SKM-1 (cell line): ENCODE data around the gene ZNF438.
"Not testable (repeated sequence)": the region's sequence is repeated elsewhere in the genome, so short reads cannot be mapped to it uniquely, and the experiment has no call there.

ENCODE experiments used
- DNase-seq: peaks from one replicate; lab custom pipeline; 2025; ENCODE audit not compliant: unreplicated experiment; lab: John Stamatoyannopoulos, UW

The ZNF438 gene

DNA sequence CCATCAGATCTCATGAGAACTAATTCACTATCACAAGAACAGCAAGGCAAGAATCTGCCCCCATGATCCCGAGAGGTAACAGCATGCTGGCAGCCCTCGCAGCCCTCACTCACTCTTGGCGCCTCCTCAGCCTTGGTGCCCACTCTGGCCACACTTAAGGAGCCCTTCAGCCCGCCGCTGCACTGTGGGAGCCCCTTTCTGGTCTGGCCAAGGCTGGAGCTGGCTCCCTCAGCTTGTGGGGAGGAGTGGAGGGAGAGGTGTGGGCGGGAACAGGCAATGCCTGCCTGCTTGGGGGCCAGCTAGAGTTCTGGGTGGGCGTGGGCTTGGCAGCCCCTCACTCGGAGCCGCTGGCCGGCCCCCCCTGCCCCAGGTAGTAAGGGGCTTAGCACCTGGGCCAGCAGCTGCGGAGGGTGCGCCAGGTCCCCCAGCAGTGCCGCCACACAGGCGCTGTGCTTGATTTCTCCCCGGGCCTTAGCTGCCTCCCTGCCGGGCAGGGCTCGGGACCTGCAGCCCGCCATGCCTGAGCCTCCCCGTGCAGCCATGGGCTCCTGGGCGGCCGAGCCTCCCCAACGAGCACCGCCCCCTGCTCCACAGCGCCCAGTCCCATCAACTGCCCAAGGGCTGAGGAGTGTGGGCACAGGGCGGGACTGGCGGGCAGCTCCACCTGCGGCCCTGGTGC lies 24.0 kb upstream of the ZNF438 start:
- DNase-seq = no peak

DNA sequence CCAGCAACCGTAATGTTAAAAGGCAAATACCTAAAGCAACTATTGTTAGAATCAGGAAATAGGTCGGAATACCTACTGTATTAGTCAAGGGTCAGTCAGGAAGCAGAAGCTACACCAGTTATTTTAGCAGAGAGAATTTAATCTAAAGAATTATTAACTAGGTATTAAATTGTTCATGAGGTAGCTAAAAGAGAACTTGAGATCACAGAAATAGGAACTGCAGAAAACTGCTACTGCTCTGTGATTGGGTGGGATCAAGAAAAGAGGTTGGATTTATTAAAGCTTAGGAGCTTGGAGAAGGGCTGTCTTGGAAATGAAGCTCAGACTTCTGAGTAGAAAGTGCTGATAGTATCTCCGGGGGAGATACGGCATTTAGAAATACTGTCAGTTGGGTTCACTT lies 20.0 kb upstream of the ZNF438 start:
- no peak for DNase-seq

DNA sequence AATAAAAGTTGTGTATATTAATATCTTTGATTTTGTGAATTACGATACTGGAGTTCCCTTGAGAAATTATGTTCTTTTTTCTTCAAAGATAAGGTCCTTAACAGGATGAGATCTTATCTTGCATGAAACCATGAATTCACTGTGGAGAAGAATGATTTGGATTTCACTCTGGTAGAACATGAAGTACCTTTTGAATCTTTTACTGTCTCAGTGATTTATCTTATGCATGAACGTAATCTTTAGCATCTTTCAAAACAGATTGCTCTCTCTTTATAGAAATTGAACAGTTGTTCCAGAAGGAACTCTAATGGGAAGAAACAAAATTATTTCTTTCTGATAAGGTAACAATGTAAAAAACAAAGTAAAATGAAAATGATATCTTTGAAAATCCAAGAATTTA lies 11.0 kb upstream of the ZNF438 start:
- DNase-seq = no peak

DNA sequence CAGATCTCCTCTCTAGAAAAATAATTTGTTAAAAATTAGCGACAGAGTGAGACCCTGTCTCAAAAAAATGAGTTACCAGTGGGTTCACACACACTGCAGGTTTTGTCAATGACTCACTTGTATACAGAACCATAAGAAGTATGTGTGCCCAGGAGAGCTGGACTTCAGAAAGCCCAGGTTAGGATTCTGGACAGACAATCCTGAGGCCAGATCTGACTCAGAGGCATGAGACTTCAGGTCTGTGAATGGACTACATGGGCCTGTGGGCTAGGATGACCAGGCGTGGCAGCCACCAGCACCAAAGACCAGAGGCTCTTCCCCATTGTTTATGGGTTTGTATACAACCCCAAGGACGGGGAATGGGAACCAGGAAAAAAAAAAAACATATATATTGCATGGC lies 9.3 kb upstream of the ZNF438 start:
- no peak for DNase-seq

DNA sequence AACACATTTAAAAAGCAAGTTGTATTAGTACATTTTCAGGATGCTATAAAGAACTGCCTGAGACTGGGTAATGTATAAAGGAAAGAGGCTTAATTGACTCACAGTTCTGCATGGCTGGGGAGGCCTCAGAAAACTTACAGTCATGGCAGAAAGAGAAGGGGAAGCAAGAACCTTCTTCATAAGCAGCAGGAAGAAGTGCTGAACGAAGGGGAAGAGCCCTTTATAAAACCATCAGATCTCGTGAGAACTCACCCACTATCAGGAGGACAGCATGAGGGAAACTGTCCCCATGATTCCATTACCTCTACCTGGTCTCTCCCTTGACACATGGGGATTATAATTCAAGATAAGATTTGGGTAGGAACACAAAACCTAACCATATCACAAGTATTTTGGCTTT lies 7.3 kb upstream of the ZNF438 start:
- DNase-seq = peak; percentile 7

DNA sequence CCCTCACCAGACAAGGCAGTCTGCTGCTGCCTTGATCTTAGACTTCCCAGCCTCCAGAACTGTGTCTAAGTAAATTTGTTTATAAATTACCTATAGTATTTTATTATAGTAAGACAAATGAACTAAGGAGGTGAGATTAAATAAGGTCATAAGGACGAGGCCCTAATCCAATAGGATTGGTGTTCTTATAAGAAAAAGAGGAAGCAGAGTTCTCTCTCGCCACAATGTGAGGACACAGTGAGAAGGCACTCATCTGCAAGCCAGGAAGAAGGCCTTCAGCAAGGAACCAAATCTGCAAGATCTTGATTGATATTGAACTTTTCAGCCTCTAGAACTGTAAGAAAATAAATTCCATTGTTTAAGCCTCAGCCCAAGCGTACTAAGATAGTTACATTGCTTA lies 6.1 kb upstream of the ZNF438 start:
- no peak for DNase-seq

DNA sequence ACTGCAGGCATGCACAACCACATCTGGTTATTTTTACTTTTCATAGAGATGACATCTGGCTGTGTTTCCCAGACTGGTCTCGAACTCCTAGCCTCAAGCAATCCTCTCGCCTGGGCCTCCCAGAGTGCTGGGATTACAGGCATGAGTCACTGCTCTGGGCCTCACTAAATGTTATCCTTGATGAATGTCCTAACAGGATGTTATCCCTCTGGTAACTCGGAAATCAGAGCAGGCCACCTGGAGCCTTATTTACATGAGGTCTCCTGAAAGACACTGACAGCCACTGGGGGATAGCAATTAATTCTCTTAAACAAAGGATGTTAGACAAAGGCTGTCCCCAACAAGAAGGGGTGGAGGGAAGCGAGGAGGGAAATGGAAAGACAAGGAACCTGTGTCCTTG lies 4.5 kb upstream of the ZNF438 start:
- DNase-seq = no peak

DNA sequence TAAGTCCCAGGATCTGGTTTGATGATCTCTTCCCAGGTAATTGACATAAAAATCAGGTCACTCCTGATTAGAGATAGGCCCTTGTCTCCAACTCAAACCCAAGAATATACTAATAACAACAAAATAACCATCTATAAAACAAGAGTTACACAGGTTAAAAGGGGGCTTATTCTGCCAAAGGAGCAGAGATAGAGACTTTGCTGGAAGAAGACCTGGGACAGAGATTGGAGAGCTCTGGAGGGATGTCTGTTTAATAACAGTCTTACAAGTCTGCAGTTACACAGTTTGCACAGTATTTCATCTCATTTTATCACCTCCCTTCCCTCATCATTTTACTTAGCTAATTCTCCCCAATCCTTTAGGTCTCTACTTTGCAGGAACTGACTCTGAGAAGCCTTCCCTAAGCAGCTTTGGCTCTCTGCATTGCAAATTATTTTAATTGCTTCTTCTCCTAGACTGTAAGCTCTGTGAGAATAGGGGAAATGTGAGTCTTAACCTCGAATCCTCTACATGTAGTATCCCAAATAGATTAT lies 3.7 kb upstream of the ZNF438 start:
- no peak for DNase-seq

DNA sequence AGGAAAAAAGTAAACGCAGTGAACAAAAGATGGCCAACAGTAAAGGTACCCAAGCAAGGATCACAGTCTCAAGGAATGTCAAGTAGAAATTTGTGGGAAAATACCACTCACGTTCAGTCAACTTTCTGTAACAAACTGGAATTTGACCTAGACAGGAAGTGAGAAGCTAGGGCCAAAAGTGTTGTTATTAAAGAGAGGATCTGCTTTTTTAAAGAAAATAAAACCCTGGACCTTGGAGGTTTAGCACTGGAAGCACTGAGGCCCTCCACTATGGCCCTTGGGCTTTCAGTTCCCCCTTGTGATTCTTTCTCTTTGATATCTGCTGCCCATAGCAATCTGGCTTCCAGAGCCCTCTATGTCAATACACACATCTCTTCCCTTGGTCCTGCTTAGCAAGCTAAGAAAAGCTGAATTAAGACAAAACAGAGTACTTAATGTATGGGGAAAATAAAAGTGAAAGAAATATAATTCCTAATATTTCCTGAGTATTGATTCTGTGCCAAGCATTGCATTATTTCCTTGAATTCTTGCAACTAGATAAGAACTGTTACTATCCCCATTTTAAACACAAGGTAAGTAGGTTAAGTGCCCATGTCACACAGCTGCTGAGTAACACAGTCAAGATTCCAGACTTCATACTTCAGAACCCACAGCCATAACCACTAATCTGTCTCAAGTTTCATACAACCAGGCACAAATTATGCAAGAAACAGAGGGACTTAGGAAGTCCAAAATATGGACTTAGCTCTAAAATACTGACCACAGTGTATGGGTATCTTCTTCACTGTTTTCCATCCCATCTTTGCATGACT lies 2.6 kb upstream of the ZNF438 start:
- no peak for DNase-seq

DNA sequence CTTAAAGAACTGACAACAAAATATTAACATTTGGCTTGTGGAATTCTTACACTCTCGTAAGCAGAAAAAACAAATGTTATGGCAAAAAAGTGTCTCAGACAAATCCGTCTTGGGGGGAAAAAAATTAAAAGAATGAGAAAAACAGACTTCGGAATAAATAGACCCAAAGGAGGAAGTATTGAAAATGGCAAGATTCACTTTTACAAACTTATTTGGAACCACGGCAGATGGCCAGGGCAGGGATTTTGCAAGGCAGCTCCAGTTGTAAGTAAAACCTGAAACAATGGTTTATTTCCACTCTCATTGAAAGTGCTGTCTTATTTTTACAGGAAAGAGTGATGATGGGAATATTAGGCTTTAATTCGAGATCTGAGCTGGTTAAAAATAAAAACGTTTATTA lies 1.5 kb upstream of the ZNF438 start:
- DNase-seq = no peak

DNA sequence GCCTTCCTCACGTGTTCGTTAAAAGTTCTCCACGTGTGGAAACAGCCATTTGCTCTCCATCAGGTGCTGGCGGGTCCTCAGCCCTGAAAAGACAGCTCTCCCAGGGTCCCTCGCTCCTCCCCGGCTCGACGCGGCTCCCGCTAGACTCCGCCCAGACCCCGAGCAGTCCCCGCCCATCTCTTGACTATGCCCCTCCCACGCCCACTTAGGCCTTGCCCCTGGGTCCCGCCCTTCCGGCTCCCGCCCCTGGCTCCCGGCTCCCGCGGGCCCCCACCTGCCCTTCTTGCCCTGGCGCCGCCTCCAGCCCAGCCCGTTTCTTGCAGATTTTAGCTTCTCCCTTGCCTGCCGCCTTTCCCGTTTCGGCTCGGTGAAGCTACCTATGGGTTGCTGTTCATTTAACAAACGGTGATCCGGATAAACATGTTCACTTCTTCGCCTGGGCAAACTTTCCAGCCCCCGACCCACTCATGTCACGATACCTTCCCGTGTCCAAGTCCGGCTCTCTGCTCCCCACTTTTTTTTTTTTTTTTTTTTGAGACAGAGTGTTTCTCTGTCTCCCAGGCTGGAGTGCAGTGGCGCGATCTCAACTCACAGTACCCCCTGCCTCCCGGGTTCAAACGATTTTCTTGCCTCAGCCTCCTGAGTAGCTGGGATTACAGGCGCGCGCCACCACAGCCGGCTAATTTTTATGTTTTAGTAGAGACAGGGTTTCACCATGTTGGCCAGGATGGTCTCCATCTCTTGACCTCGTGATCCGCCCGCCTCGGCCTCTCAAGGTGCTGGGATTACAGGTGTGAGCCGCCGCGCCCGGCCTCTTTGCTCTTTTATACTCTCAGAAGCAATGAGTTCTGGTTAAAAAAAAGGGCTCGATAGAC lies 830 bp upstream of the ZNF438 start:
- peak; percentile 37 for DNase-seq

DNA sequence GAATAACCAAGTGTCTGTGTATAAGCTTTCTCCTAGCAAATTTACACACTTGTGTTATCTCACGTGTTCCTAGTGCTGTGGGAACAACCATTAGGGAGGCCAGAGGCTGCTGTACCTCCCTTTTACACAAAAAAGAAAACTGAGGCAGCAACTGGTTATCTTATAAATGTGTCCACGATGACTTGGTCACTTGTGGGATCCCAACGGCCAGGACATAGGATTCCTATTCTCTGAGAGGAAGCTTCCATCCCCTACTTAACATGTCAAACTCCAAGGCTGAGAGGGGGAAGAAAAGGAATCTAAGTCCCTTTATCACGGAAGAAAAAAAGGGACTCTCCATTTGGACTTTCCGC lies 484 bp downstream of the ZNF438 start:
- no peak for DNase-seq

DNA sequence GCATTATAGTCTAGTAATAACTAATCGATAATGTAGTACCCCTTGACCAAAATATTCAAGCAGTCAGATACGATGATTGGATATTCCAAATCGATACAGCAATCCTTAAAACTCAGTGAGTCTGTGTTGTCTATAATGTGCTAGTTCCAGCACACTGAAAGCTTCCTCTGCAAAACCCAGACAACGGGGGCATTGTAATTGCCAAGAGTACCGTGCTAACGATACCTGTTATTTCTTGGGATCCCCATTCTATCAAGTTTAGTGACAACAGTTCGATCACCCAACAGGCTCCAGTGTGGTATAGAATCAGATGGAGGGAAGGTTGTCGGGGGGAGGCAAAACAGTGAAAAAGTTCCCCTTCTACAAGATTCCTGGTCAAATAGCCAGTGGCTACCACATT lies 865 bp downstream of the ZNF438 start:
- no peak for DNase-seq

DNA sequence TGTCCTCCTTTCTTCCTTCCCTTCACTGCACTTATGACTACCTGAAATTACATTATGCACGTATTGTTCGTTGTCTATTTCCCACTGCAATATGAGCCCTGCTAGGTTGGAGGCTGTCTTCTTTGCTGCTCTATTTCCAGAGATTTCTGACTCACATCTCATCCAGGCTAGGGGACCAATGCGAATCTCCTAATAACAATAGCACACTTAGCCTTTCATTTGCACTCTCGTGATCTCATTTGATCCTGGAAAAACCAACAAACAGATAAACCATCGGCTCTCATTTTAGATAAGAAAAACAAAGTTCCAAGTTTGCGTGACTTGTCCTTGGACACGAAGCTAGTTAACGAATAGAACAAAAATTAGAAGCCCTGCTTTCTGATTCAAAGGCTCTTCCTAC lies 1.4 kb downstream of the ZNF438 start:
- no peak for DNase-seq

DNA sequence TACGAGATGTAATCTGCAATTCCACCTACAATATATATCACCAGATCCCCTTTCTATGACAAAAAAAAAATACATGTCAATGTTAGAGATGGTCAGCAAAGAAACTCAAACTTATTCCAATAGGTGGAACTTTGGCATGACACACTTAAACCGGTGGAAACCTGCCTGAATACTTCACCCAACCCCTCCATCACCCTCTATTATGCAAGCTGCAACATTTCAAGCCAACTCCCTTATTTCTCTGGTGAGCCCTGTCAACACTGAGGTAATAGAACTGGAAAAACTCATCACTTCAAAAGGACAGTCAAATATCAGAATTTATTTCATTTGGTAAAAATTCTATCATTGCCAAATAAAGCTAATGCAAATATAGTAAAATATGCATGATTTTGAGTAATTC lies 3.6 kb downstream of the ZNF438 start:
- no peak for DNase-seq

DNA sequence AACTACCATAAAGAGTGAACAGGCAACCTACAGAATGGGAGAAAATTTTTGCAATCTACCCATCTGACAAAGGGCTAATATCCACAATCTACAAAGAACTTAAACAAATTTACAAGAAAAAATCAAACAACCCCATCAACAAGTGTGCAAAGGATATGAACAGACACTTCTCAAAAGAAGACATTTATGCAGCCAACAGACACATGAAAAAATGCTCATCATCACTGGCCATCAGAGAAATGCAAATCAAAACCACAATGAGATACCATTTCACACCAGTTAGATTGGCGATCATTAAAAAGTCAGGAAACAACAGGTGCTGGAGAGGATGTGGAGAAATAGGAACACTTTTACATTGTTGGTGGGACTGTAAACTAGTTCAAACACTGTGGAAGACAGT lies 5.4 kb downstream of the ZNF438 start:
- not testable (repeated sequence) for DNase-seq

DNA sequence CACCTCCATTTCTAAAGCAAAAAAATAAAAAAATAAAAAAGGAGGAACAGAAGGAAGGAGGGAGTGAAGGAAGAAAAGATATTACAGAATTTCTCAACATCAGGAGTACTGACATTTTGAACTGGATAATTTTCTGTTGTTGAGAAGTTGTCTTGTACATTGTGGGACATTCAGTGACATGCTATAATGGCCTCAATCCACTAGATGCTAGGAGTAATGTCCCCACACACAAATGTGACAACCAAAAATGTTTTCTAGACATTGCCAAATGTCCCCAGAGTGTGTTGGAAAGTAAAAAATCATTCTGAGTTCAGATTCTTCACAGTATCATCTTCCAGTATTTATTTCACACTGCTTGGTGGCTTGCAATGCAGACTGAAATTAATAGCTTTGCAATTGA lies 6.5 kb downstream of the ZNF438 start:
- no peak for DNase-seq

DNA sequence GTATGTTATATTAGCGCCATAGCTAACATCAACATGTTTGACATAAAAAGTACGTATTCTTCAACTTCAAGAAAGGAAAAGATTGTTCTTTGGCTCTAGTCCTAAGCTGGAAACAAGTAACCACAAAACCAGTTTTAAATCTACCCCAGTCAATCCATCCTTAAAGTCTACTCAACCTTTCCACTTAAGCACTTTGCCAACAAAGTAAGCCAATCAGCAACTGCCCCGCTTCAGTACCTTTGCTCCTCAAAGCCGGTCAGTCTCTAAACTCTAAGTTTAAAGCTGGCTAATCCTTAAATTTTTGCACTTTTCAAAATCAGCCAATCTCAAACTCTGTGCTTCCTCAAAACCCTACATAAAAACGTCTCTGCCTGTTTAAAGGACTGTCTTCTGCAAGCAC lies 8.1 kb downstream of the ZNF438 start:
- no peak for DNase-seq

DNA sequence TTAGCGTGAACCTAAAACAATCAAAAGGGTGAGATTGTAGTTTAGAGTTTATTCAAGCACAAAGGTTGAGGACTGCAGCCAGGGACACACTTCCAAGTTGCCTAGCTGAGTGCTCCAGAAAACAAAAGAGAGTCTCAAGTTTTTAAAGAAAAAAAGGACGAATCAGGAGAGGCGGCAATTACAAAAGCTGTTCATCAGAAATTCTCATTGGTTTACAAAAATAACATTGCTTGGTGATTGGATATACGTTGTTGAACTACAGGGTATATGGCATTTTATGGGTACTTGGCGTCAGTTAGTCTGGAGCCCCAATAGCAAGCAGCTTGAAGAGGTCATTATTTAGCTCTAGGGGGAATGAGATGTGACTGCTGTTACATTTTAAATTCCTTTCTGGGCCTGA lies 11.5 kb downstream of the ZNF438 start:
- DNase-seq = no peak

DNA sequence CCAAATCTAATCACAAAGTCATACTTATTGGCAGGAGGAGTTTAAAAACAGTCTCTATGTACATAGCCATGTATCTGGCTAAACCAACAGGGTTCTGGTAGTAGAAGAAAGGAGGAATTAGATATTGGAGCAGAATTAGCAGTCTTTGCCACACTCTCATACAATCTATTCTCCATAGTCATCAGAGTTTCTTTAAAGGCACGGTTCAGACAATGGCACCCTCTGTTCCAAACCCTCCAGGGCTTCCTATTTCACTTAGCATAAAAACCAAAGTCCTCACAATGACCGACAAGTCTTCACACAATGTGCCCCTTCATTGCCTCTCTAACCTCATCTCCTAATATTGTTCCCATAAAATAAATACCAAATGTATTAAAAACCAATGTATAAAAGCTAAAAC lies 12.7 kb downstream of the ZNF438 start:
- no peak for DNase-seq

DNA sequence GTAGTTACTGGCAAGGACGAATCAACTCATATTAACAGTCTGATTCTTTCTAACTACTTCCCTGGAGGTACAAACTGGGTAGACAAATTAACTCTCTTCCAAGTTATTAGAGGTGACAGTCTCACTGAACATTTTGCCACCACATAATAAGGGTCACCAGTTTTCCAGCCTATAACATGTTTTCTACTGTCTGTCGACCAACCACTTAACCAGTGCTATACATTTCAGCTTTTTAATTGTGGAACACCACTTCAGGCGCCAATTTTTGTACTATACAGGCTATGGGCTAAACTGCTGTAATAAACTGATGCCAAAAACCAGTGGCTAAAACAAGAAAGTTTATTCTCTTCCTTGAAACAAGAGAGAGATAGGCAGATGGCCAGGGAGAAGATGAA lies 13.3 kb downstream of the ZNF438 start:
- no peak for DNase-seq
